Liver (tissue), 3 donors: Measurements from ENCODE around the gene PSMB11.

Experiments
- CTCF ChIP-seq: fragments of 150-350 bp; IDR thresholded peaks from 2 replicates; pipeline ENCODE4 v1.5.1; 2017; ENCODE audit warnings: improper control_type of control experiment, low read depth, low read length; ENCODE audit not compliant: missing input control
- EGR1 ChIP-seq, 2 donors: IDR thresholded peaks; 2 replicates each; pipeline ENCODE4 v1.6.1; 2016 to 2018; ENCODE audit warnings: antibody characterized with exemption in 2 of 2, low read depth in 2 of 2
- GABPA ChIP-seq, 2 donors: IDR thresholded peaks in 1 of 2; conservative IDR thresholded peaks in 1 of 2; 2 replicates each; pipeline ENCODE4 v1.6.1; 2016; ENCODE audit warnings: antibody characterized with exemption in 2 of 2, mild to moderate bottlenecking in 1 of 2, moderate library complexity in 1 of 2
- JUND ChIP-seq, 2 donors: IDR thresholded peaks; 2 replicates each; pipeline ENCODE4 v1.6.1; 2016; ENCODE audit warnings: antibody characterized with exemption in 2 of 2
- MAX ChIP-seq: IDR thresholded peaks from 2 replicates; pipeline ENCODE4 v1.6.1; 2016; ENCODE audit warnings: antibody characterized with exemption
- RXRA ChIP-seq, 2 donors: IDR thresholded peaks; 2 replicates each; pipeline ENCODE4 v1.6.1; 2017 to 2018; ENCODE audit warnings: antibody characterized with exemption in 2 of 2, mild to moderate bottlenecking in 1 of 2
- SP1 ChIP-seq: IDR thresholded peaks from 2 replicates; pipeline ENCODE4 v1.6.1; 2018; ENCODE audit warnings: antibody characterized with exemption, mild to moderate bottlenecking
- TAF1 ChIP-seq: conservative IDR thresholded peaks from 2 replicates; pipeline ENCODE4 v1.6.1; 2016; ENCODE audit warnings: antibody characterized with exemption, mild to moderate bottlenecking
- YY1 ChIP-seq: IDR thresholded peaks from 2 replicates; pipeline ENCODE4 v1.6.1; 2016; ENCODE audit warnings: antibody characterized with exemption, mild to moderate bottlenecking
- donor health status: healthy.
- donor health status: healthy.

- TF ChIP-seq MAX (no peak), CTCF (no peak), JUND (IDR thresholded peaks at IDR 0.05) (no peak), GABPA (IDR thresholded peaks at IDR 0.05 in 1 of 2, conservative IDR thresholded peaks at IDR 0.05 in 1 of 2) (no peak), TAF1 (no peak), SP1 (no peak), YY1 (no peak), EGR1 (IDR thresholded peaks at IDR 0.05; ENCODE audit: low read depth in 2 of 2) (no peak), RXRA (IDR thresholded peaks at IDR 0.05) (no peak)
These were observed 18.8 kb upstream of the PSMB11 start for GRCh38 chr14:23023022-23023794.
